OCI-LY3 (cell line): ENCODE results near the gene ANKLE1.

Experiments
- H2AFZ ChIP-seq: fragments of 200-600, 300-600 bp; shearing (Covaris generic); 2 replicates; pipeline ENCODE4 v1.6.0; 2014; ENCODE audit warnings: antibody characterized with exemption, low read depth, low read length
- H3K27ac ChIP-seq: fragments of 200-600, 300-600 bp; sonication (generic); 2 replicates; pipeline ENCODE4 v1.5.1; 2014; ENCODE audit warnings: mild to moderate bottlenecking, low read length, moderate library complexity, mixed read lengths
- H3K27me3 ChIP-seq: fragments of 200-600, 300-600 bp; sonication (generic); 2 replicates; pipeline ENCODE4 v1.6.1; 2014; ENCODE audit warnings: low read depth, low read length, mixed read lengths
- H3K36me3 ChIP-seq: fragments of 200-600, 300-600 bp; sonication (generic); replicated peaks from 2 replicates; pipeline ENCODE3; 2014; ENCODE audit warnings: low read depth, low read length, mixed read lengths
- H3K4me1 ChIP-seq: fragments of 300-600, 200-600 bp; sonication (generic); 2 replicates; pipeline ENCODE4 v1.6.1; 2014; ENCODE audit warnings: low read length, mixed read lengths
- H3K4me2 ChIP-seq: fragments of 200-600, 300-600 bp; sonication (generic); 2 replicates; pipeline ENCODE4 v1.6.1; 2014; ENCODE audit warnings: low read length, mixed read lengths
- H3K4me3 ChIP-seq: fragments of 300-600, 200-600 bp; sonication (generic); 2 replicates; pipeline ENCODE4 v1.5.1; 2014; ENCODE audit warnings: antibody characterized with exemption, mild to moderate bottlenecking, low read length, moderate library complexity
- H3K79me2 ChIP-seq: fragments of 300-600, 200-600 bp; shearing (Covaris generic); 2 replicates; pipeline ENCODE4 v1.6.1; 2014; ENCODE audit warnings: mild to moderate bottlenecking, low read length, mixed read lengths
- H3K9ac ChIP-seq: fragments of 300-600, 200-600 bp; shearing (Covaris generic); 2 replicates; pipeline ENCODE4 v1.6.0; 2014; ENCODE audit warnings: mild to moderate bottlenecking, low read length, moderate library complexity
- H3K9me3 ChIP-seq: fragments of 200-600, 300-600 bp; shearing (Covaris generic); 2 replicates; pipeline ENCODE4 v1.6.1; 2014; ENCODE audit warnings: low read length, mixed read lengths; ENCODE audit not compliant: insufficient read depth
- H4K20me1 ChIP-seq: fragments of 200-600, 300-600 bp; sonication (generic); 2 replicates; pipeline ENCODE4 v1.6.1; 2016; ENCODE audit warnings: low read length, mixed read lengths; ENCODE audit not compliant: insufficient read depth
- EZH2phosphoT487 ChIP-seq: fragments of 200-600 bp; shearing (Covaris generic); IDR thresholded peaks from 2 replicates; pipeline ENCODE4 v1.6.1; 2018; ENCODE audit warnings: antibody characterized with exemption, mixed run types, low read depth
- TF ChIP-seq, protein P1 (sequence below): fragments of 200-600, 300-600 bp; sonication (generic); IDR thresholded peaks from 2 replicates; pipeline ENCODE4 v1.5.1; 2014; ENCODE audit warnings: antibody characterized with exemption, low read length, low read depth

The ANKLE1 gene

GRCh38 chr19:17327654-17328516 lies 46.2 kb downstream of the ANKLE1 start:
- Histone ChIP-seq H3K27ac (no peak overlapping the region), H3K9me3 (no peaks in the 10 kb centered on the region), H3K27me3 (no peaks in the 10 kb centered on the region), H3K4me3 (no peak overlapping the region), H2AFZ (no peak overlapping the region), H3K9ac (no peak overlapping the region), H3K4me1 (no peaks in the 10 kb centered on the region), H3K79me2 (no peaks in the 10 kb centered on the region), H3K4me2 (no peak overlapping the region), H4K20me1 (no peaks in the 10 kb centered on the region), H3K36me3 (peaks cover 4% of the 10 kb centered on the region)
- no peak for TF ChIP-seq EZH2phosphoT487
- TF ChIP-seq, protein P1, sequence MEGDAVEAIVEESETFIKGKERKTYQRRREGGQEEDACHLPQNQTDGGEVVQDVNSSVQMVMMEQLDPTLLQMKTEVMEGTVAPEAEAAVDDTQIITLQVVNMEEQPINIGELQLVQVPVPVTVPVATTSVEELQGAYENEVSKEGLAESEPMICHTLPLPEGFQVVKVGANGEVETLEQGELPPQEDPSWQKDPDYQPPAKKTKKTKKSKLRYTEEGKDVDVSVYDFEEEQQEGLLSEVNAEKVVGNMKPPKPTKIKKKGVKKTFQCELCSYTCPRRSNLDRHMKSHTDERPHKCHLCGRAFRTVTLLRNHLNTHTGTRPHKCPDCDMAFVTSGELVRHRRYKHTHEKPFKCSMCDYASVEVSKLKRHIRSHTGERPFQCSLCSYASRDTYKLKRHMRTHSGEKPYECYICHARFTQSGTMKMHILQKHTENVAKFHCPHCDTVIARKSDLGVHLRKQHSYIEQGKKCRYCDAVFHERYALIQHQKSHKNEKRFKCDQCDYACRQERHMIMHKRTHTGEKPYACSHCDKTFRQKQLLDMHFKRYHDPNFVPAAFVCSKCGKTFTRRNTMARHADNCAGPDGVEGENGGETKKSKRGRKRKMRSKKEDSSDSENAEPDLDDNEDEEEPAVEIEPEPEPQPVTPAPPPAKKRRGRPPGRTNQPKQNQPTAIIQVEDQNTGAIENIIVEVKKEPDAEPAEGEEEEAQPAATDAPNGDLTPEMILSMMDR, result no peak

GRCh38 chr19:17328517-17329365 lies 47.0 kb downstream of the ANKLE1 start:
- no peaks in the 10 kb centered on the region for H3K9me3 ChIP-seq
- no peaks in the 10 kb centered on the region for H4K20me1 ChIP-seq
- no peak overlapping the region for H3K27ac ChIP-seq
- H3K4me1 ChIP-seq, result peaks cover 2% of the 10 kb centered on the region
- H3K9ac ChIP-seq, result no peak overlapping the region
- no peak overlapping the region for H3K4me3 ChIP-seq
- no peaks in the 10 kb centered on the region for H3K27me3 ChIP-seq
- TF ChIP-seq, protein P1, result no peak
- TF ChIP-seq EZH2phosphoT487, result no peak
- peaks cover 8% of the 10 kb centered on the region for H3K36me3 ChIP-seq
- no peak overlapping the region for H3K4me2 ChIP-seq
- no peak overlapping the region for H2AFZ ChIP-seq
- no peaks in the 10 kb centered on the region for H3K79me2 ChIP-seq

GRCh38 chr19:17329366-17330261 lies 47.9 kb downstream of the ANKLE1 start:
- H4K20me1 ChIP-seq, result no peaks in the 10 kb centered on the region
- no peak overlapping the region for H3K9ac ChIP-seq
- no peak overlapping the region for H3K4me2 ChIP-seq
- H3K4me1 ChIP-seq, result peaks cover 7% of the 10 kb centered on the region
- H3K27ac ChIP-seq, result no peak overlapping the region
- no peak overlapping the region for H2AFZ ChIP-seq
- H3K9me3 ChIP-seq, result no peaks in the 10 kb centered on the region
- H3K4me3 ChIP-seq, result no peak overlapping the region
- no peaks in the 10 kb centered on the region for H3K79me2 ChIP-seq
- H3K36me3 ChIP-seq, result peaks cover 8% of the 10 kb centered on the region
- TF ChIP-seq, protein P1, result no peak
- no peak for TF ChIP-seq EZH2phosphoT487
- H3K27me3 ChIP-seq, result no peaks in the 10 kb centered on the region
